Naive B cell (primary cell): ENCODE measurements around the gene TRPC4AP. TPM values are rescaled to one million over a fixed set of nuclear protein-coding genes. Genes with fewer than 3 reads are reported as not detected.

Experiments used
- ATAC-seq, 2 donors: fragments of 150-1000 bp; cut with Tn5 transposase; 2 replicates each; pipeline ENCODE4 v1.10.0; 2021; ENCODE audit warnings: low read depth in 2 of 2, mild to moderate bottlenecking in 2 of 2, moderate library complexity in 2 of 2
- DNase-seq: peaks from one replicate; pipeline ENCODE4 v3.0.0; 2022
- H3K27ac Mint-ChIP-seq, 6 donors: one replicate each; pipeline ENCODE4 v1.8.0; 2020 to 2022; ENCODE audit warnings: mild to moderate bottlenecking in 6 of 6, mixed read lengths in 6 of 6, moderate library complexity in 5 of 6, inconsistent platforms in 2 of 6
- H3K27me3 Mint-ChIP-seq, 3 donors: one replicate each; pipeline ENCODE4 v1.8.0; 2021 to 2022; ENCODE audit warnings: mixed read lengths in 3 of 3, mild to moderate bottlenecking in 1 of 3
- H3K36me3 Mint-ChIP-seq, 2 donors: one replicate each; pipeline ENCODE4 v1.8.0; 2020 to 2022; ENCODE audit warnings: mixed read lengths in 2 of 2, inconsistent platforms in 1 of 2, mild to moderate bottlenecking in 1 of 2
- H3K4me1 Mint-ChIP-seq, 3 donors: one replicate each; pipeline ENCODE4 v1.8.0; 2020 to 2022; ENCODE audit warnings: mixed read lengths in 3 of 3, inconsistent platforms in 1 of 3, mild to moderate bottlenecking in 1 of 3, moderate library complexity in 1 of 3
- H3K4me3 Mint-ChIP-seq, 8 donors: one replicate each; pipeline ENCODE4 v1.8.0; 2020 to 2022; ENCODE audit warnings: mild to moderate bottlenecking in 8 of 8, mixed read lengths in 8 of 8, moderate library complexity in 8 of 8, inconsistent platforms in 2 of 8
- H3K9me3 Mint-ChIP-seq, 7 donors: one replicate each; pipeline ENCODE4 v1.8.0; 2020 to 2022; ENCODE audit warnings: mixed read lengths in 7 of 7, mild to moderate bottlenecking in 5 of 7, inconsistent platforms in 2 of 7, moderate library complexity in 1 of 7
- polyA plus RNA-seq, 6 donors: library from polyadenylated mRNA; unstranded; fragments of 300-500 nt; fragmentation: Illumina TruSeq; gene quantifications; one replicate each; pipeline ENCODE4 v1.2.3, GENCODE V29; 2021; ENCODE audit warnings: low read depth in 6 of 6

Gene TRPC4AP
- polyA plus RNA-seq, 6 donors from 2014 or later: 37.1 to 63.2 (median 51.2) TPM

GRCh38 chr20:35012227-35013069, 80.2 kb downstream of the TRPC4AP start:
- ATAC-seq (no peak), DNase-seq (no peak)
- Mint-ChIP-seq H3K27ac (peak overlapping the region in 1 of 6 donors; percentile 56), H3K36me3 (peaks cover 4 to 46% of the 10 kb centered on the region in 2 donors), H3K4me1 (peaks cover 0 to 9% (median 4%) of the 10 kb centered on the region in 3 donors), H3K27me3 (no peaks in the 10 kb centered on the region), H3K4me3 (no peak overlapping the region), H3K9me3 (no peaks in the 10 kb centered on the region)

DNA sequence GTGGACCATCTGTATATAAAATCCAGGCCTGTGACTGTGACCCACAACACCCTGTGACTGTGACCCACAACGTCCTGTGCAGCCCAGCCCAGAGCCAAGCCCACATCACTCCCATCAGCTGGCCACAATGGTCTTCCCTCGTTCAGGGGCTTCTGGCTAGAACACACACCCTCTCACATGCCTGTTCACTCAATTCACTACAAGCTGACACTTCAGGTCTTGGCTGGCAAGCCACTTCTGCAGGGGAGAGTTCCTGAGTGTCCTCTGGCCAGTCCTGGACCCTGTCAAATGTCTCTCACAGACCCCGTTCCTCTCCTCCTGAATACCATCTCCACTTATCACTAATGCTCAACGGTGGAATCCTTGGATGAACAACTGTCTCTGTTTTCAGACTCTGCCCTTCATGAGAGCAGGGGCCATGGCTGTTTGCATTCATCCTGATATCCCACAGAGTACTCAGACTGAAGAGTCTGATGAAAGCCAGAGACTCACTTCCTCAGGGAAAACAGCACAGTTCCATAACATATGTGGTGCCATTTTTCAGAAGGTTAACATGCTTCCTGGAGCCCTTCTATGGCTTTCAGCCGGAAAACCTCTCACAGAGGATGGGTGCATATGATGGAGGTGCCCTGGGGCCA, 80.9 kb downstream of the TRPC4AP start:
- DNase-seq (no peak), ATAC-seq (no peak)
- no peak overlapping the region for H3K4me3 Mint-ChIP-seq
- H3K27ac Mint-ChIP-seq: peak overlapping the region in 4 of 6 donors; percentile 5 to 80 (median 49)
- no peaks in the 10 kb centered on the region for H3K9me3 Mint-ChIP-seq
- no peaks in the 10 kb centered on the region for H3K27me3 Mint-ChIP-seq
- H3K4me1 Mint-ChIP-seq: peaks cover 0 to 9% (median 4%) of the 10 kb centered on the region in 3 donors
- peaks cover 4 to 47% of the 10 kb centered on the region in 2 donors for H3K36me3 Mint-ChIP-seq

- ATAC-seq (no peak), DNase-seq (no peak)
- Mint-ChIP-seq H3K36me3 (peaks cover 4 to 47% of the 10 kb centered on the region in 2 donors), H3K4me3 (no peak overlapping the region), H3K27me3 (no peaks in the 10 kb centered on the region), H3K4me1 (peaks cover 0 to 9% (median 4%) of the 10 kb centered on the region in 3 donors), H3K27ac (no peak overlapping the region), H3K9me3 (no peaks in the 10 kb centered on the region)
These were observed 82.0 kb downstream of the TRPC4AP start for GRCh38 chr20:35010405-35011192.

DNA sequence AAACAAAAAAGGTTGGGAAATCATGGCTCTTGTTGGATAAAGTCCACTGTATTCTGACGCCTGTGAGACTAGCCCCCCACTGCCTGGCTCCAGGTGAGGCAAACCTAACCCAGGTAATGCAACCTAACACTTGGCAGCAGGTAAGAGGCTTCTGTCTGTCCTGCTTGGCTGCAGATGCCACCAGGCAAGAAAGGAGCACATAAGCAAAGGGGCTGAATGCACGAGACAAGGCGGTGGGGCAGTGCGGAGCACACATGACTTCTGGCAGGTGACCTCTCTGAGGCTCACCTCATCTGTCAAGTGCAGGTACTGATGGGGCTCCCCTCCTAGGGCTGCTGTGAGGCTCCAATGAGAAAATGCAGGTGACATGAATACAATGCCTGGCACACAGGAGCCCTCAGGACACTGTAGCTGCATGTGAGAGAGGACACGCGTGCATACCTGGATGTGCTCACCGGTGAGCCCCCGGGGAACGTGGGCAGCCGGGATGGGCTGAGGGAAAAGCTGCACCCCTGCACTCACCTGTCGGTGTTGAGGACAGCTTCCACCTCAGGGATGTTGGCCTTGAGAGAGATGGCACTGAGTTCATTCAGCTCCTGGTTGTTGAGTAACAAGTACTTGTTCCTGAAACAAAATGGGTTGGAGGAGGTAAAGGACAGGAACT, 82.8 kb downstream of the TRPC4AP start:
- ATAC-seq: no peak
- DNase-seq: no peak
- H3K27ac Mint-ChIP-seq: peak overlapping the region in 1 of 6 donors; percentile 47
- H3K36me3 Mint-ChIP-seq: peaks cover 6 to 45% of the 10 kb centered on the region in 2 donors
- no peak overlapping the region for H3K4me3 Mint-ChIP-seq
- peaks cover 0 to 9% (median 4%) of the 10 kb centered on the region in 3 donors for H3K4me1 Mint-ChIP-seq
- no peaks in the 10 kb centered on the region for H3K9me3 Mint-ChIP-seq
- H3K27me3 Mint-ChIP-seq: no peaks in the 10 kb centered on the region

DNA sequence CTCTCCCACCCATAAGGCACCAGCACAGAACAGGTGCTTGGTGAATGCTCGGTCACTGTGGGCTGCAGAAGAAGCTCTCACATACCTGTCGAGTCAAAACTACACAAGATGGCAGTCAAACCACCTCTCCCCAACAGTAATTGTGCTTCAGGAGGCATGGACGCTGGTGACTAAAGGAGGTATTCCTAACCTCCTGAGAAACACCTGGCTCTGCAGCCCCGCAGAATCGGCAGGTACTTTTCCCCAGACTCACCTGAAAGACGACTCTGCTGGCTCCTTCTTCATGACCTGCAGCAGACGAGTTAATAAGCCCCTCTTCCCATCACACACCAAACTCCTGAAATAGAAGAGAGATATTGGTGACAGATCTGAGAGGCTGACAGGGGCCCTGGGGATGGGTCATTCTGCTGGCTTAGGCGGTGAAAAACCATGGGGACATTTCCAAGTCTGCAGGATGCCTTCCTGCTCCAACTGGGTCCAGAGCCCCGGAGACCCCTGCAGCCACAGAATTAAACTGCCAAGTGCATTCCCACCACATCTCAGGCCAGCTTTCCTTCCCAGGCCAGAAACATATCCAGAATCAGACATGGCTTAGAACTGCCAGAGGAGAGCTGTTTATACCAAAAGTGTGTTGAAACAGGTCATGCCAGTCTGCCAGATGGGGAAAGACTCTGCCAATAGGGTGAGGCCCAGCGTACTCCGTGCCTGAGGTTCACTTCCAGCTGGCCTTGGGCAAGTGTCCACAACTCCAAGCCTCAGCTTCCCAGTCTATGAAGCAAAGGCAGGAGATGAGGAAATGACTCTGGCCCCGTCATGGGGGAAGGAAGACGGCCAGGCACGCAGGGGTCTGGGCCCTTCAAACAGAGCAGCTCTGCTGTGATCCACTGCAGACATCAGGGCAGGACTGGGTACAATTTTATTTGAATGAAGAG, 83.9 kb downstream of the TRPC4AP start:
- no peaks in the 10 kb centered on the region for H3K27me3 Mint-ChIP-seq
- H3K9me3 Mint-ChIP-seq: no peaks in the 10 kb centered on the region
- peak overlapping the region in 1 of 6 donors; percentile 74 for H3K27ac Mint-ChIP-seq
- ATAC-seq: no peak
- peaks cover 0 to 3% (median 0%) of the 10 kb centered on the region in 3 donors for H3K4me1 Mint-ChIP-seq
- DNase-seq: no peak
- H3K4me3 Mint-ChIP-seq: no peak overlapping the region
- peaks cover 7 to 43% of the 10 kb centered on the region in 2 donors for H3K36me3 Mint-ChIP-seq

DNA sequence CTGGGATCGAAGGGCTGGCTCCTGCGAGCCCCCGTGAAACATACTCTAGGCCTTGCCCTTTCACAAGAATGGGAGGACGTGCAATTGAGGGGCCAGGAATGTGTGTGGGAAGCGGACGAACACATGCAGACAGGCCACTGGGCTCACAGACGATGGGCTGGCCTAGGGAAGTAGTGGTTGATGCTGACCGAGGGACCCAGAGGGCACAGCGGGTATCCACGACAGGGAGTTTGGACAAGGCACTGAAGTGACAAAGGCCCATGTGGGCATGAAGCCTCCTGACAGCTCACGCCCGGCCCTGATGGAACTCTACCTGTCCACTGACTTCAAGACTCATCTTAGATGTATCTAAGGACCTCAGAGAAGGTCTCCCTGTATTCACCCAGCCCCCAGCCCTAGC, 84.7 kb downstream of the TRPC4AP start:
- Mint-ChIP-seq H3K4me1 (peaks cover 0 to 3% (median 0%) of the 10 kb centered on the region in 3 donors), H3K9me3 (no peaks in the 10 kb centered on the region), H3K36me3 (peaks cover 7 to 43% of the 10 kb centered on the region in 2 donors), H3K27me3 (no peaks in the 10 kb centered on the region), H3K27ac (no peak overlapping the region), H3K4me3 (no peak overlapping the region)
- no peak for DNase-seq
- ATAC-seq: no peak

DNA sequence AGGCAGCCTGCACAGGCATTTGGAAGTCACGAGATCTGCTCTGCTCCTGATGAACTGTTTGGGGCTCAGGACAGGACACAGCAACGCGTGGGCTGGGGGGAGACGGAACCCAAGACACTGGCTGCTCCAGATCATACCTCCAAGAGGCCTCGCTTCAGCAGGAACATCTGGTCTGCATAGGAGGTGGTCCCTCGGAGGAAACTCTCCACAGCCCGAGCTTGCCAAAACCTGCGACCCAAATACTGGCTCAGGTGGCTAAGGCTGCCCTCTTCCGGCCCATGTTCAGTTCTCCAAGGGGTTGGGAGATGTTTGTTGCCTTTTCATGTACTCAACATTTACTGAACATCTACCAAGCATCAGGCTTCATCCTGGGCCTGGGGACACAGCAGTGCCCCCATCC, 85.2 kb downstream of the TRPC4AP start:
- Mint-ChIP-seq H3K36me3 (peaks cover 7 to 43% of the 10 kb centered on the region in 2 donors), H3K4me3 (peak overlapping the region in 1 of 8 donors; percentile 12), H3K27ac (peak overlapping the region in 1 of 6 donors; percentile 88), H3K27me3 (no peaks in the 10 kb centered on the region), H3K4me1 (peaks cover 0 to 3% (median 0%) of the 10 kb centered on the region in 3 donors), H3K9me3 (no peaks in the 10 kb centered on the region)
- DNase-seq (no peak), ATAC-seq (no peak)

- H3K4me3 Mint-ChIP-seq: no peak overlapping the region
- no peaks in the 10 kb centered on the region for H3K27me3 Mint-ChIP-seq
- H3K36me3 Mint-ChIP-seq: peaks cover 7 to 37% of the 10 kb centered on the region in 2 donors
- no peak for ATAC-seq
- no peak overlapping the region for H3K27ac Mint-ChIP-seq
- H3K9me3 Mint-ChIP-seq: no peaks in the 10 kb centered on the region
- DNase-seq: no peak
- peaks cover 0 to 3% (median 0%) of the 10 kb centered on the region in 3 donors for H3K4me1 Mint-ChIP-seq
These were observed 86.1 kb downstream of the TRPC4AP start for GRCh38 chr20:35006531-35006971.

DNA sequence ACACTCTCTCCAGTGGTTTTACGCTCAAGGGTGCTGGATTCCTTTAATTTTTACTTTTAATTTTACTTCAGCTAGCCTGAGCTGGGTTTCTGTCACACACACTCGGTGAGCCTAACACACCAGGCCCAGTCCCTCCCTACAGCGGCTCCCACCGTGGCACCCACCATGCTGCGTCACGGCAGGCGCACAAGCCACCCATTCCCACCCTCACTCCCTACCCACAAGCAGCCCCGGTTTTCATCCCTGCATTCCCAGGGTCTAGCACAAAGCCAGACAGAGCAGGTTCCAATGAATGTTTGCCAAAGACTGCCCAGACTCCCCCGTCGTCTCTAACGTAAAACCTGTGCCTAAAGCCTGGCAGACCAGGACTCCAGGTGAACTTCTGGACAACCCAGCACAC, 86.6 kb downstream of the TRPC4AP start:
- ATAC-seq (no peak), DNase-seq (no peak)
- Mint-ChIP-seq H3K36me3 (peaks cover 4 to 37% of the 10 kb centered on the region in 2 donors), H3K4me3 (peak overlapping the region in 1 of 8 donors; percentile 53), H3K9me3 (no peaks in the 10 kb centered on the region), H3K4me1 (peaks cover 0 to 3% (median 3%) of the 10 kb centered on the region in 3 donors), H3K27me3 (no peaks in the 10 kb centered on the region), H3K27ac (peak overlapping the region in 2 of 6 donors; percentile 16 to 82)

DNA sequence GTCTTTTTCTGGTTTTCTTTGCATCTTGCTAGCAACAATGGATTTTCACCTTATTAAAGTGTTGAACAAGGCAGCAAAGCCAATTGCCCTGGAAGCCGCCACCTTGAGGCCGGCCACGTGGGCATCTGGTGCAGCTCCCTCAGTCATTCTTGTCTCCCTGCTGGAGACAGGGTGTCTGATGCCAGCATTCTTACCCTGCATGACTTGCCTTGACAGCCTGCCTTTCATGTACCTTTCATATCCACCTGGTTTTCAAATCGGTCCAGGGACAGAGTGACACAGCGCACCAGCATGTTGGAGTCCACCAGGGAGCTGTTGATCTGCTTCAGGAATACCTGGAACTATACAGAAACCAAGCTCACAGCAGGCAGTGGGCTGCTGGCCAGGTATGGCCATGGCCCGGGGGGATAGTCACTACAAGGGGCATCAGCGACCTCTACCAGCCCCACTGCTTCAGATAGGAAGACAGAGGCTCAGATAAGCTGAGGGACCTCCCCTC, 87.1 kb downstream of the TRPC4AP start:
- Mint-ChIP-seq H3K9me3 (no peaks in the 10 kb centered on the region), H3K4me1 (peaks cover 0 to 8% (median 5%) of the 10 kb centered on the region in 3 donors), H3K27me3 (no peaks in the 10 kb centered on the region), H3K27ac (peak overlapping the region in 1 of 6 donors; percentile 18), H3K4me3 (no peak overlapping the region), H3K36me3 (peaks cover 4 to 37% of the 10 kb centered on the region in 2 donors)
- ATAC-seq (no peak), DNase-seq (no peak)

- ATAC-seq (no peak), DNase-seq (no peak)
- Mint-ChIP-seq H3K27ac (peak overlapping the region in 2 of 6 donors; percentile 43 to 54), H3K4me3 (no peak overlapping the region), H3K4me1 (peaks cover 0 to 8% (median 7%) of the 10 kb centered on the region in 3 donors), H3K36me3 (peaks cover 4 to 39% of the 10 kb centered on the region in 2 donors), H3K9me3 (no peaks in the 10 kb centered on the region), H3K27me3 (no peaks in the 10 kb centered on the region)
These were observed 87.7 kb downstream of the TRPC4AP start for GRCh38 chr20:35004749-35005462.
